Glutamatergic neuron (in vitro differentiated cells): ENCODE data around the gene SMARCE1. TPM values are rescaled to one million over a fixed set of nuclear protein-coding genes. Genes with fewer than 3 reads are reported as not detected.

ENCODE experiments used
- total RNA-seq: library from RNA; stranded (reverse); fragmentation: NEBNext Ultra II Directional; extraction: Animal tissue kit (Norgen Biotek cat#: 25700); gene quantifications from one replicate; pipeline ENCODE4 v1.2.1, GENCODE V29; 2021; ENCODE audit not compliant: unreplicated experiment

SMARCE1 gene
- total RNA-seq, 1 donor from 2014 or later = 207 TPM

Other genes starting within 250 kb of the SMARCE1 start
- 32.4 TPM for gene TOP2A, start 229.9 kb downstream of the SMARCE1 start, total RNA-seq
- 1.9 TPM for gene IGFBP4, start 204.4 kb downstream of the SMARCE1 start, total RNA-seq
- not detected for gene TNS4, start 146.2 kb downstream of the SMARCE1 start, total RNA-seq
- gene CCR7, start 82.3 kb downstream of the SMARCE1 start, total RNA-seq = not detected
- 1.3 TPM for gene KRT222, start 17.4 kb upstream of the SMARCE1 start, total RNA-seq
- gene KRT24, start 55.9 kb upstream of the SMARCE1 start, total RNA-seq = not detected
- gene KRT25, start 107.5 kb upstream of the SMARCE1 start, total RNA-seq = not detected
- gene KRT26, start 124.4 kb upstream of the SMARCE1 start, total RNA-seq = not detected
- not detected for gene KRT27, start 134.7 kb upstream of the SMARCE1 start, total RNA-seq
- not detected for gene KRT28, start 152.1 kb upstream of the SMARCE1 start, total RNA-seq
- 27.1 TPM for gene KRT10, start 174.8 kb upstream of the SMARCE1 start, total RNA-seq
- gene KRT12, start 219.4 kb upstream of the SMARCE1 start, total RNA-seq = not detected
- gene KRT20, start 237.4 kb upstream of the SMARCE1 start, total RNA-seq = not detected